ENCODE measurements around the gene NDUFAF8. TPM values are rescaled to one million over a fixed set of nuclear protein-coding genes. Genes with fewer than 3 reads are reported as not detected.

Gene NDUFAF8
- total RNA-seq, 2 experiments from 2014 or later, result 72.3 to 75.4 TPM

DNA sequence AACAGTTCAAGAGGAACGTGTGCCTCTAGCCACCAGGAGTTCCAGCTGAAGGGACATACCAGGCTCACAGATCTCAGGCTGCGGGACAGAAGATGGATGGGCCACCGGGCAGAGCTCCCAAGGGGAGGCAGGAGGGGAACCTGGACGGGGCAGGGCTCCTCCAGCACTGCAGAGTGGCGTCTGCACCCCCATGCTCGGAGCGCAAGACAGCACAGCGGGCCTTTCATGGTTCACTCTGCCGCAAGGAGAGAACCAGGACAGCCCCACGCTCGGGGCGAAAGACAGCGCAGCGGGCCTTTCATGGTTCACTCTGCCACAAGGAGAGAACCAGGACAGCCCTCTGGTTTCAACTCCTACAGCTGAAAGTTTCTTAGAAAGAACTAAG is 35.3 kb downstream of the NDUFAF8 start:
- POLR2A ChIA-PET, result no interaction called here
- H3K36me3 Mint-ChIP-seq (ENCODE audit: low read depth), result peaks cover 29% of the 10 kb centered on the region

DNA sequence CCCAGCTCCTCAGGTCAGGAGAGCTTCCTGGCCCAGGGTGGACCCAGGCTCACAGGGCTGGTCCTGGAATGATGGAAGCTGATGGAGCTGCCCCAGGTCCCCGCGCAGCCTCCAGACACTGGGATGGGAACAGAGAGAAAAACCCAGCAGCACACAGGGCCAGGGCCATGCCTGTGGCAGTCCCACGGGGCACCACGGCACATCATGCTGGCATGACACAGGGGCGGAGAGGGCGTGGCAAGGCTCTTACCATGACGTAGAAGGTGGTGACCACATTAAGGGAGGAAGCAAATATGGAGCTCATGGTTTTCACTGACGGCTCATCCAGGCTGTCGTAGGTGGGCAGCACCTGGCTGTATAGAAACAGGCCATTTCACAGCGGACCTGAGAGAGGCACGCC is 37.7 kb downstream of the NDUFAF8 start:
- Mint-ChIP-seq H3K27me3 (no peaks in the 10 kb centered on the region), H3K27ac (no peak overlapping the region), H3K4me3 (no peak overlapping the region), H3K4me1 (ENCODE audit: low read depth) (peaks cover 2% of the 10 kb centered on the region), H3K36me3 (ENCODE audit: low read depth) (peaks cover 36% of the 10 kb centered on the region), H3K9me3 (no peaks in the 10 kb centered on the region)
- DNase-seq (no peak), ATAC-seq (no peak)
- TF ChIP-seq, protein P1, sequence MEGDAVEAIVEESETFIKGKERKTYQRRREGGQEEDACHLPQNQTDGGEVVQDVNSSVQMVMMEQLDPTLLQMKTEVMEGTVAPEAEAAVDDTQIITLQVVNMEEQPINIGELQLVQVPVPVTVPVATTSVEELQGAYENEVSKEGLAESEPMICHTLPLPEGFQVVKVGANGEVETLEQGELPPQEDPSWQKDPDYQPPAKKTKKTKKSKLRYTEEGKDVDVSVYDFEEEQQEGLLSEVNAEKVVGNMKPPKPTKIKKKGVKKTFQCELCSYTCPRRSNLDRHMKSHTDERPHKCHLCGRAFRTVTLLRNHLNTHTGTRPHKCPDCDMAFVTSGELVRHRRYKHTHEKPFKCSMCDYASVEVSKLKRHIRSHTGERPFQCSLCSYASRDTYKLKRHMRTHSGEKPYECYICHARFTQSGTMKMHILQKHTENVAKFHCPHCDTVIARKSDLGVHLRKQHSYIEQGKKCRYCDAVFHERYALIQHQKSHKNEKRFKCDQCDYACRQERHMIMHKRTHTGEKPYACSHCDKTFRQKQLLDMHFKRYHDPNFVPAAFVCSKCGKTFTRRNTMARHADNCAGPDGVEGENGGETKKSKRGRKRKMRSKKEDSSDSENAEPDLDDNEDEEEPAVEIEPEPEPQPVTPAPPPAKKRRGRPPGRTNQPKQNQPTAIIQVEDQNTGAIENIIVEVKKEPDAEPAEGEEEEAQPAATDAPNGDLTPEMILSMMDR (IDR thresholded peaks at IDR 0.05), result no peak
- intact Hi-C loops (cut with micrococcal nuclease), result no loop called here
- CTCF ChIA-PET, result interaction anchor here (2.1 kb wide), 1 partner anchor 15 kb away, joined by 6 read pairs; no protein-coding TSS in a partner anchor
- POLR2A ChIA-PET, result interaction anchor here (1.0 kb wide), 1 partner anchor 240 kb away, joined by 3 read pairs; no protein-coding TSS in a partner anchor

More for the DNA sequence above, 35.3 kb downstream of the NDUFAF8 start:
- CTCF ChIA-PET, result no interaction called here
- H3K4me1 Mint-ChIP-seq (ENCODE audit: low read depth), result peaks cover 2% of the 10 kb centered on the region
- TF ChIP-seq, protein P1 (IDR thresholded peaks at IDR 0.05), result no peak
- no peak for DNase-seq
- intact Hi-C loops (cut with micrococcal nuclease), result no loop called here
- H3K27ac Mint-ChIP-seq, result no peak overlapping the region
- H3K9me3 Mint-ChIP-seq, result no peaks in the 10 kb centered on the region
- H3K4me3 Mint-ChIP-seq, result no peak overlapping the region
- no peaks in the 10 kb centered on the region for H3K27me3 Mint-ChIP-seq
- ATAC-seq, result no peak

DNA sequence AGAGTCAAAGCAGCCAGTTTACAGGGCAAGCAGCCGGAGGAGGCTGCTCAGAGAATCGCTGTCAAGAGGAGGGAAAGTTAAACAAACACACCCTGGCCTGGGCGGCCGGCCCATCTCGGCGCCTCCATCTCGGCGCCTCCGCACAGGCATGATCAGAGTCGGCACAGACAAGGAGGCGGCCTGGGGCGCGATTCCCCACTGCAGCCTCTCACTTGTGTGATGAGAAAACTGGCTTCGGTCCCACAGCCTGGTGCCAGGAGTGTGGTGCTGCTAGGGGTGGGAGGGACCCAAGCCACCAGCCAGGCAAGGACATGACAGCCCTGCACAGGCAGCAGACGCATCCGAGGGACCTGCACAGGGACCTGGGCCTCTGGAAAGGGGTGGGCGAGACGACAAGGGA is 38.3 kb downstream of the NDUFAF8 start:
- Mint-ChIP-seq H3K27ac (no peak overlapping the region), H3K4me1 (ENCODE audit: low read depth) (peaks cover 2% of the 10 kb centered on the region), H3K36me3 (ENCODE audit: low read depth) (peaks cover 34% of the 10 kb centered on the region), H3K9me3 (no peaks in the 10 kb centered on the region), H3K4me3 (no peak overlapping the region), H3K27me3 (no peaks in the 10 kb centered on the region)
- ChIA-PET POLR2A (interaction anchor here (1.0 kb wide), 1 partner anchor 239 kb away, joined by 3 read pairs; no protein-coding TSS in a partner anchor), CTCF (no interaction called here)
- ATAC-seq, result no peak
- TF ChIP-seq, protein P1 (IDR thresholded peaks at IDR 0.05), result no peak
- no peak for DNase-seq
- intact Hi-C loops (cut with micrococcal nuclease), result no loop called here

DNA sequence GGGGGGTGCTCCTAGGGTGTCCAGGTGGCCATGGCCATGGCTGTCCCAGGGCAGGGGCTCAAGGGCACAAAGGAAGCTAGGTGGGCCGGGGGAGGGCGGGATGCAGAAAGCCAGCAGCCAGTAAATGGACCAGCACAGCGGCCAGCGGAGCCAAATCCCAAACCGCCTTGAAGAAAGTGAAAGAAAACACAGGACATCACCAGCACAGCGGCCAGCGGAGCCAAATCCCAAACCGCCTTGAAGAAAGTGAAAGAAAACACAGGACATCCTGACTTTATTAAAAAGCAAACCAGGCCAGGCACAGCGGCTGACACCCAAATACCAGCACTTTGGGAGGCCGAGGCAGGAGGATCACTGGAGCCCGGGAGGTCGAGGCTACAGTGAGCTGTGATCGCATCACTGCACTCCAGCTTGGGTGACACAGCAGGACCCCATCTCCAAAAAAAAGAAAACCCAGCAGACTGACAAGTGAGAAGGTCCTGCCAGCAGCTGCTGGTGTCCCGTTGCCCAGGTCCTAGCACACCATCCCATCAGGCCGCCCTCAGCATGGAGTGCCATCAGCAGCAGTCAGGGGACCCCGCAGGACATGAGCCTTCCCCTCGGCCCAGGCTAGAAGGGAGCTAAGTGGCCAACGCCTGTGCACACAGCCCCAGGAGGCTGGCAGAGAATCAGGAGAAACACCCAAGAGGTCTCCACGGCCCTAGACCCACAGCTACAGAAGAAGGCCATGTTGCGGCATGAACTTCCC is 39.0 kb downstream of the NDUFAF8 start:
- ATAC-seq (no peak), DNase-seq (no peak)
- H3K4me3 Mint-ChIP-seq, result no peak overlapping the region
- peaks cover 28% of the 10 kb centered on the region for H3K36me3 Mint-ChIP-seq (ENCODE audit: low read depth)
- no peak overlapping the region for H3K27ac Mint-ChIP-seq
- ChIA-PET POLR2A (no interaction called here), CTCF (interaction anchor here (0.6 to 1.2 kb wide), 2 partner anchors 17 to 206 kb away, joined by 3 to 4 read pairs; partner anchors contain the start of gene SLC38A10)
- TF ChIP-seq, protein P1 (IDR thresholded peaks at IDR 0.05), result no peak
- H3K27me3 Mint-ChIP-seq, result no peaks in the 10 kb centered on the region
- H3K9me3 Mint-ChIP-seq, result no peaks in the 10 kb centered on the region
- intact Hi-C loops (cut with micrococcal nuclease), result no loop called here
- H3K4me1 Mint-ChIP-seq (ENCODE audit: low read depth), result no peaks in the 10 kb centered on the region

DNA sequence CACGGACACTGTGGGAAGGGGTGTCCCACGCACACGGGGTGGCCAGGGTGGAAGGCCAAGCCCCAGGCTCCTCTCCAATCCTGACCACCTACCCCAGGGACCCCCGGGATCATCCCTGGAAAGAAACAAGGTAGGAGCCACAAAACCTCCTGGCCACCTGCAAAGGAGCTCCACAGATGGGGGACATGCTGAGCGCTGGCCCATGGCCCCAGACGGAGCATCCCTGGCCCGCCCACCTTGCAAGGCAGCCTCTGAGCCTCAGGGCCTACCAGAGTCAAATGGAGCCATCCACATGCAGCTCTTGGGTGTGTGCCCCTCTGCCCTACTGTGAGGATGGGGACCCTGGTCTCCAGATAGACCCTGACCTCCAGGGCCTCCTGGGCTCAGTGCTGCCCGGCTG is 39.7 kb downstream of the NDUFAF8 start:
- TF ChIP-seq, protein P1 (IDR thresholded peaks at IDR 0.05), result no peak
- intact Hi-C loops (cut with micrococcal nuclease), result no loop called here
- no peak overlapping the region for H3K27ac Mint-ChIP-seq
- no peaks in the 10 kb centered on the region for H3K9me3 Mint-ChIP-seq
- H3K36me3 Mint-ChIP-seq (ENCODE audit: low read depth), result peaks cover 24% of the 10 kb centered on the region
- POLR2A ChIA-PET, result no interaction called here
- ATAC-seq, result no peak
- DNase-seq, result no peak
- no peaks in the 10 kb centered on the region for H3K27me3 Mint-ChIP-seq
- no peaks in the 10 kb centered on the region for H3K4me1 Mint-ChIP-seq (ENCODE audit: low read depth)
- H3K4me3 Mint-ChIP-seq, result no peak overlapping the region
- CTCF ChIA-PET, result interaction anchor here (1.2 kb wide), 1 partner anchor 206 kb away, joined by 4 read pairs; no protein-coding TSS in a partner anchor
